ENCODE results near the gene PLEKHA5. TPM values are rescaled to one million over a fixed set of nuclear protein-coding genes. Genes with fewer than 3 reads are reported as not detected.
A peak's percentile ranks its signal among the peaks of the same experiment; 100 is the strongest.

PLEKHA5 gene
- total and polyA plus RNA-seq, 2 of the 4 experiments (the other 2 are of a cell fraction): 5.3 to 12.2 TPM

- Histone ChIP-seq H4K91ac (ENCODE audit: insufficient read depth, low read depth, low read length) (no peak overlapping the region), H2BK5ac (ENCODE audit: low read depth, low read length, poor library complexity, severe bottlenecking) (no peak overlapping the region), H3K4me3 (ENCODE audit: insufficient read depth, low read depth, low read length) (no peak overlapping the region), H3K4ac (ENCODE audit: low read depth, low read length) (no peak overlapping the region), H3K9me1 (ENCODE audit: insufficient read depth, low read length) (peaks cover 2% of the 10 kb centered on the region; the same call in 1 of the 2 replicates), H2AFZ (replicated peaks; ENCODE audit: low read length, poor library complexity) (no peak overlapping the region), H3K4me2 (ENCODE audit: low read depth, low read length) (no peak overlapping the region), H3K9ac (ENCODE audit: low read depth, low read length) (no peak overlapping the region), H3K36me3 (ENCODE audit: control insufficient read depth, insufficient read depth, low read length) (peaks cover 15% of the 10 kb centered on the region), H2BK15ac (ENCODE audit: low read depth, low read length) (no peak overlapping the region), H3K56ac (ENCODE audit: extremely low read depth, insufficient read depth, low read length) (no peak overlapping the region), H2AK9ac (replicated peaks; ENCODE audit: low read depth, low read length, poor library complexity) (no peak overlapping the region), H4K8ac (ENCODE audit: low read depth in 2 of 2, low read length in 2 of 2) (no peak overlapping the region), H3K23ac (ENCODE audit: low read depth, low read length) (no peak overlapping the region), H4K20me1 (ENCODE audit: insufficient read depth, low read length) (no peaks in the 10 kb centered on the region), H2AK5ac (ENCODE audit: low read depth, low read length) (no peak overlapping the region), H3K4me1 (ENCODE audit: control insufficient read depth, insufficient read depth, low read length) (peaks cover 2% of the 10 kb centered on the region; the same call in 1 of the 2 replicates), H3K14ac (replicated peaks; ENCODE audit: low read depth, low read length) (no peak overlapping the region), H2BK120ac (ENCODE audit: low read depth, low read length) (no peak overlapping the region), H2BK20ac (ENCODE audit: low read depth, low read length) (no peak overlapping the region), H3K79me1 (ENCODE audit: low read depth in 1 of 2, low read length in 2 of 2) (no peaks in the 10 kb centered on the region), H3K18ac (ENCODE audit: low read depth, low read length) (no peak overlapping the region), H3K27me3 (ENCODE audit: control insufficient read depth, insufficient read depth, low read length) (no peaks in the 10 kb centered on the region), H4K5ac (ENCODE audit: low read depth, low read length) (no peak overlapping the region), H3K27ac (ENCODE audit: insufficient read depth, low read length) (no peak overlapping the region), H3K9me3 (ENCODE audit: control insufficient read depth, insufficient read depth, low read length) (no peaks in the 10 kb centered on the region)
- ATAC-seq (ENCODE audit: low read depth) (no peak), DNase-seq (no peak)
- intact Hi-C loops (cut with micrococcal nuclease): no loop called here
- WGBS, 2 experiments (ENCODE audit: extremely low coverage in 2 of 2, insufficient read length in 1 of 2): no CpG with 5 or more reads among the region's 2 CpGs
- BruUV-seq (replicated peaks): no TSS peak
- in situ Hi-C loops (cut with MboI; ENCODE audit: low sequenced_read_pairs): loop anchor here (10.0 kb wide), 1 partner anchor 59 kb away; the partner anchor contains the start of gene AEBP2
- dilution Hi-C loops (cut with HindIII; ENCODE audit: low sequenced_read_pairs, unreplicated experiment): no loop called here
- ChIA-PET CTCF (no interaction called here), POLR2A (ENCODE audit: unreplicated experiment) (no interaction called here)
- TF ChIP-seq CEBPB (IDR thresholded peaks at IDR 0.05; ENCODE audit: low read depth, low read length) (no peak), MAFK (IDR thresholded peaks at IDR 0.05; ENCODE audit: low read depth, low read length) (peak; percentile 92)
These were observed 246.4 kb downstream of the PLEKHA5 start for GRCh38 chr12:19375888-19376287.

Data from IMR-90 (cell line).